ENCODE measurements around the gene SMIM45.

- TF ChIP-seq CTCF (IDR thresholded peaks at IDR 0.05) (no peak), ZFX (IDR thresholded peaks at IDR 0.05; ENCODE audit: borderline replicate concordance) (no peak)
Measured at GRCh38 chr22:41968601-41969000, 16.7 kb downstream of the SMIM45 start.

Data from 22Rv1 (cell line).